Thyroid gland (tissue), 4 donors: Measurements from ENCODE around the gene NRROS. TPM values are rescaled to one million over a fixed set of nuclear protein-coding genes. Genes with fewer than 3 reads are reported as not detected.

ENCODE experiments used
- DNase-seq, 2 donors: peaks; one replicate each; pipeline ENCODE4 v3.0.0-alpha.2; 2019
- H3K27ac ChIP-seq, 3 donors: fragments of 200-600 bp; sonication (generic); 1 replicate in 2 of 3; 2 replicates in 1 of 3; pipeline ENCODE4 v1.5.1; 2016 to 2019; ENCODE audit warnings: mild to moderate bottlenecking in 1 of 3, moderate library complexity in 1 of 3
- H3K27me3 ChIP-seq: fragments of 200-600 bp; sonication (generic); one replicate; pipeline ENCODE4 v1.5.1; 2019
- H3K36me3 ChIP-seq, 2 donors: fragments of 200-600 bp; sonication (generic); one replicate each; pipeline ENCODE4 v1.5.1; 2016 to 2019
- H3K4me1 ChIP-seq, 2 donors: fragments of 200-600 bp; sonication (generic); one replicate each; pipeline ENCODE4 v1.5.1; 2017 to 2019
- H3K4me3 ChIP-seq, 3 donors: fragments of 200-600 bp; sonication (generic); replicated peaks in 1 of 3; 1 replicate in 2 of 3; 2 replicates in 1 of 3; pipeline ENCODE4 v1.5.1; 2016; ENCODE audit warnings: mild to moderate bottlenecking in 1 of 3
- H3K9me3 ChIP-seq: fragments of 200-600 bp; sonication (generic); one replicate; pipeline ENCODE4 v1.5.1; 2017
- POLR2A ChIP-seq, 2 donors: fragments of 450-650 bp; IDR thresholded peaks; one replicate each; pipeline ENCODE4 v1.6.1; 2017; ENCODE audit warnings: antibody characterized with exemption in 2 of 2, mild to moderate bottlenecking in 2 of 2, moderate library complexity in 1 of 2
- WGBS, 2 donors: methylation state at CpG; one replicate each; pipeline ENCODE4 v1.1.5; 2017; 5-methylcytosine and 5-hydroxymethylcytosine counted together
- intact Hi-C: fragments of 100-400 bp; cut with DNase I; formaldehyde crosslinking; loops from one replicate; pipeline ENCODE4 v1.15.1; 2023
- total RNA-seq, 4 donors: library from RNA; depleted of rRNA; stranded (reverse); fragments of >200 nt; gene quantifications; one replicate each; pipeline ENCODE4 v1.2.3, GENCODE V29; 2016
- TF ChIP-seq, protein P1 (sequence below), 6 experiments: fragments of 200-600 bp in 3 of 6; fragments of 450-650 bp in 3 of 6; sonication (generic) in 3 of 6; IDR thresholded peaks; one replicate each; pipeline ENCODE4 v1.5.1; 2016 to 2019; ENCODE audit warnings: antibody characterized with exemption in 6 of 6, mild to moderate bottlenecking in 2 of 6, inconsistent platforms in 1 of 6, moderate library complexity in 1 of 6

The NRROS gene
- total RNA-seq, 4 donors from 2014 or later = 1.2 to 3.9 (median 1.7) TPM

DNA sequence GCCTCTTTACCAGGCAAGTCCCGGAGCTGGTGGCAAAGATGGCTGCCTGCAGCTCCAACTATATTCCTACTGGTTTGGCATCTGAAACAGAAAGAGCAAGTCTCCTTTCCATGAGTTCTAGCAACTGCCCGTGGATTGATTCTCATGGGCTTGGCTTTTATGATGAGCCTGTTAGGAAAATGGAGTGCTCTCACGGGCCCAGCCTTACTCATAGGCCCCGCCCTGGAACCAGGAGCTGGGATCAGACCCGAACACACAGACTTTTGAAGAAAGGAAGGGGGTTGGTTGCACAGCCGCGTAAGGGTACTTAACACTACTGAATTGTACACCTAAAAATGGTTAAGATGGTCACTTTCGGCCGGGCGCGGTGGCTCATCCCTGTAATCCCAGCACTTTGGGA lies 2.9 kb downstream of the NRROS start:
- H3K4me1 ChIP-seq = peaks cover 10 to 13% of the 10 kb centered on the region in 2 donors
- H3K27ac ChIP-seq = no peak overlapping the region
- no peak for DNase-seq
- WGBS, 2 donors = 88 to 95% methylated on average over 8 to 11 of the region's 11 CpGs
- intact Hi-C loops = no loop called here
- H3K4me3 ChIP-seq = no peak overlapping the region
- H3K27me3 ChIP-seq = no peaks in the 10 kb centered on the region
- H3K9me3 ChIP-seq = no peaks in the 10 kb centered on the region
- H3K36me3 ChIP-seq = no peaks in the 10 kb centered on the region
- no peak for TF ChIP-seq POLR2A (IDR thresholded peaks at IDR 0.05)
- TF ChIP-seq, protein P1, sequence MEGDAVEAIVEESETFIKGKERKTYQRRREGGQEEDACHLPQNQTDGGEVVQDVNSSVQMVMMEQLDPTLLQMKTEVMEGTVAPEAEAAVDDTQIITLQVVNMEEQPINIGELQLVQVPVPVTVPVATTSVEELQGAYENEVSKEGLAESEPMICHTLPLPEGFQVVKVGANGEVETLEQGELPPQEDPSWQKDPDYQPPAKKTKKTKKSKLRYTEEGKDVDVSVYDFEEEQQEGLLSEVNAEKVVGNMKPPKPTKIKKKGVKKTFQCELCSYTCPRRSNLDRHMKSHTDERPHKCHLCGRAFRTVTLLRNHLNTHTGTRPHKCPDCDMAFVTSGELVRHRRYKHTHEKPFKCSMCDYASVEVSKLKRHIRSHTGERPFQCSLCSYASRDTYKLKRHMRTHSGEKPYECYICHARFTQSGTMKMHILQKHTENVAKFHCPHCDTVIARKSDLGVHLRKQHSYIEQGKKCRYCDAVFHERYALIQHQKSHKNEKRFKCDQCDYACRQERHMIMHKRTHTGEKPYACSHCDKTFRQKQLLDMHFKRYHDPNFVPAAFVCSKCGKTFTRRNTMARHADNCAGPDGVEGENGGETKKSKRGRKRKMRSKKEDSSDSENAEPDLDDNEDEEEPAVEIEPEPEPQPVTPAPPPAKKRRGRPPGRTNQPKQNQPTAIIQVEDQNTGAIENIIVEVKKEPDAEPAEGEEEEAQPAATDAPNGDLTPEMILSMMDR (IDR thresholded peaks at IDR 0.05) = no peak

DNA sequence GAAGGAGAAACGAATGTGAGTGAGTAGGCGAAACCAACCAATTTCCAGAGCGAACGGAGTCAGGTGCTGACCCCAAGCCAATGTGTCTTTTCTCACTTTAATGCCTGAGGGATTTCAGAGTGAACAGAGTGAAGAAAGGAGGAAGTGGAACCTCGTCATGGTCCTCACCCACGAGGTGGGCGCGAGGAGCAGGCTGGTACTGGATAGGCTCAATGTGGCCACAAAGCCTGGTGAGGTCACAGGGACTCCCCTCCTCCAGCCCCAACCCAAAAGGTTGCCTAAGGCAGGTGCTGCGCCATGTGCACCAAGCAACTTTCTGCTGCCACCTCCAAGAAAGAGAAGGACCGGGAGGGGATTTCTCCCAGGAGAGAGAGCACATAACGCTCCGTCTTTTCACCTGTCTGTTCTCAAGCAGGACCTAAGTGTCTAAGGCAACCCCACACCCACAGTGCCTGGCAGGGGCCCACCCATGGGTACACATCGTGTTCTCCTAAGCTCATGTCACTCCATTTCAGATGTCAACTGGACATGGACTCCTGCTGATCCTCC lies 3.8 kb downstream of the NRROS start:
- 75 to 83% methylated on average over 13 of the region's 13 CpGs for WGBS, 2 donors
- H3K4me1 ChIP-seq = peaks cover 10 to 13% of the 10 kb centered on the region in 2 donors
- no peak for DNase-seq
- H3K27ac ChIP-seq = no peak overlapping the region
- no peaks in the 10 kb centered on the region for H3K9me3 ChIP-seq
- no peak overlapping the region for H3K4me3 ChIP-seq
- intact Hi-C loops = no loop called here
- H3K36me3 ChIP-seq = no peaks in the 10 kb centered on the region
- H3K27me3 ChIP-seq = no peaks in the 10 kb centered on the region
- TF ChIP-seq, protein P1 (IDR thresholded peaks at IDR 0.05) = no peak
- TF ChIP-seq POLR2A (IDR thresholded peaks at IDR 0.05) = no peak

DNA sequence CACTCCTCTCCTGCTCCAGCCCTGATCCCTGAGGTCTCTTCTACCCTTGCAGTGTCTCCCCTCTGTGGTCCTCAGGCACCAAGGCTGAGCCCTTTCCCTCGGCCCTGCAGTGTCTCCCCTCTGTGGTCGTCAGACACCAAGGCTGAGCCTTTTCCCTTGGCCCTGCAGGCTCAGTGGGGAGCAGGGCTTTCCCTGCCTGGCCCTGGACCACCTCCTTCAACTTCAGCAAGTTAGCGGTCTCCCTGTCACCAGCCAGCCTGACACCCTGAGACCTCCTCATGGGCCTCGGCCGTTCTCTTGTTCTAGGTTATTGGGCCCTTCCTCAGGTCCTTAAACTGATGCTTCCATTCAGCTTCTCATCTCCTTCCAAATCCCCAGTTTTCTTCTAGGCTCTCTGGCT lies 4.3 kb downstream of the NRROS start:
- DNase-seq = no peak
- Histone ChIP-seq H3K9me3 (no peaks in the 10 kb centered on the region), H3K36me3 (no peaks in the 10 kb centered on the region), H3K27me3 (no peaks in the 10 kb centered on the region), H3K4me3 (no peak overlapping the region), H3K4me1 (peaks cover 10 to 12% of the 10 kb centered on the region in 2 donors), H3K27ac (no peak overlapping the region)
- intact Hi-C loops = no loop called here
- 85 to 90% methylated on average over 5 of the region's 5 CpGs for WGBS, 2 donors
- no peak for TF ChIP-seq POLR2A (IDR thresholded peaks at IDR 0.05)
- TF ChIP-seq, protein P1 (IDR thresholded peaks at IDR 0.05) = no peak

DNA sequence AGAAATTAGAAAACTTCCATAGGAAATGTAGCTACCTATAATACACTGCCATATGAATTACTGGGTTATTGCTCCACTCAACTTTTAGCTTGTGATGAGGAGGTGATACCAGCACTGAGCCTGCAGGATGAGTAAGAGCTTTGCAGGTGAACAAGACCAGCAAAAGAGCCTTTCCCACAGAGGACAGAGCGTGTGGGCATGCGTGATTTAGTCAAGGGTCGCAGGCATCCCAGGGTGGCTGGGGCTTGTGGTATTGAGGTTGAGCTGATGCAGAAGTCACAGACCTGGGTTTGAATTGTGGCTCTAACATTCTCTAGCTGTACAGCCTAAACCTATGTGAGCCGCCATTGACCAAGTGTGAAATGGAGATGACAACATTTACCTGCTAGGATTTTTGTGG lies 5.6 kb downstream of the NRROS start:
- 80 to 94% methylated on average over 4 of the region's 4 CpGs for WGBS, 2 donors
- no peaks in the 10 kb centered on the region for H3K27me3 ChIP-seq
- no peaks in the 10 kb centered on the region for H3K36me3 ChIP-seq
- no peak overlapping the region for H3K27ac ChIP-seq
- no peak for TF ChIP-seq POLR2A (IDR thresholded peaks at IDR 0.05)
- intact Hi-C loops = no loop called here
- no peaks in the 10 kb centered on the region for H3K4me1 ChIP-seq
- no peaks in the 10 kb centered on the region for H3K9me3 ChIP-seq
- no peak for DNase-seq
- H3K4me3 ChIP-seq = no peak overlapping the region

DNA sequence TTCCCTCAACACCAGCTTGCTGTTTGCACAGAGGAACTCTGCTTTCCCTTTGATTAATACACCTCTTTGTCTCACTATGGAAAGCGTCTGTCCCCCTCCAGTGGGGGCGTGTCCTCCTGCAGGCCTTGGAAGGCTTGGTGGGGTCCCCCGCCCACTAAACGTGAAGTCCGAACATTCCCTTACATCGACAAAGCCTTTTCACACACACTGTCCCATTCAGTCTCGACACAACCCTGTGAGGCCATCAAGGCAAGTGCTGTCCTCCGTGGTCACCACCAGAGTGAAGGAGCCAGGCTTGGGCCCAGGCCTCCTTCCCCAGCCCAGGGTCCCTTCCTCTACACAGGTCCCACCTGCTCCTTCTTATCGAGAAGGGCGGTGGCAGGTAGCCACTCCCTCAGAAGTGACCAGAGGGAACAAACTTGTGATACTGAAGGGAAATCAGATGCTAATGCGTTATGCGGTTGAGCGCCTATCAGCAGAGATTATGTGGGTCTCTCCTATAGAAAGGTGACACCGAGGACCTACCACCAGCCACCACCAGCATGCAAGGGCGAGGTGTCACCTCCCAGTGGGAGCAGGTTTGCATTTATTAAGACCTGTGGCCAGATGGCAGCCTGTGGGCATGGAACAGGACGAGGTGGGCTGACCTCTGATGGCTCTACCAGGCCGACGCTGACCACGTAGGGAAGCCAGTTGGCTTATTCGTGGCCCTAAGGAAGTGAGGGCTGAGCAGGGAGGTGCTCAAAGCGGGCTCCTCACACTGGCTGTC lies 6.6 kb downstream of the NRROS start:
- Histone ChIP-seq H3K4me3 (no peak overlapping the region), H3K36me3 (no peaks in the 10 kb centered on the region), H3K9me3 (no peaks in the 10 kb centered on the region), H3K27me3 (no peaks in the 10 kb centered on the region), H3K4me1 (no peaks in the 10 kb centered on the region), H3K27ac (no peak overlapping the region)
- DNase-seq = no peak
- intact Hi-C loops = no loop called here
- 88 to 90% methylated on average over 20 to 21 of the region's 21 CpGs for WGBS, 2 donors
- TF ChIP-seq, protein P1 (IDR thresholded peaks at IDR 0.05) = no peak
- no peak for TF ChIP-seq POLR2A (IDR thresholded peaks at IDR 0.05)
